ENCODE data around the gene FJX1.

The FJX1 gene

DNA sequence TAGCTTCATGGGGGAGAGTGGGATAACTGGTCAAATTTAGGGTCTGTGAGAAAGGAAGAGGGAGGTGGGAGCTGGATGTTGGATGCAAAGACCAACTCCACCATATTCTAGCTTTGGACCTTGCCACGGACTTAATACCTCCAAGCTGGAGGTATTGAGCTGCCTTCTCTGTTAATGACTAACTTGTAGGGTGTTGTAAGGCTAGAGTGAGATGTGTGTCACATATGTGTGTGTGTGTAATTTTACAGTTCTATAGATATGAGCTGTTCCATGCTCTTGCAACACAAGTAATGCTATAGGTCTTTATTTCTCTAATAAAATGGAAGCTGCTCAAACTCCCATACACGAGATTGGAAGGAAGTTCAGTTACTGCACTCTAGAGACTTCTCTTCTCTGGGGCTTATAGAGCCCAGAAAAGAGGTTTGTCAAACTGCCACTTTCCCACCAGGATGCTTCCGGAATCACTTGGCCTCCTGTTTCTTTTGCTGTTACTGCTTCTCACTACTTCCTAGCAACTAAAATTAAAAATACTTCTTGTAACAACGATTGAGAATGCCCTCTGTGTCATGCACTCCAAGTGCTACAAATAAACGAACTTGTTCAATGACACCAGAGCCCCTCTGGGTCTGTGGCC is 16.0 kb upstream of the FJX1 start:
- no peak overlapping the region for H3K27ac ChIP-seq (ENCODE audit: poor library complexity, severe bottlenecking)
- no peak overlapping the region for H3K4me3 ChIP-seq (ENCODE audit: severe bottlenecking)
- no peaks in the 10 kb centered on the region for H3K36me3 ChIP-seq (ENCODE audit: low read depth)
- no peak for TF ChIP-seq CTCF (IDR thresholded peaks at IDR 0.05; ENCODE audit: poor library complexity, severe bottlenecking)
- ATAC-seq (ENCODE audit: low read depth) (no peak), DNase-seq (ENCODE audit: low spot score) (no peak)
- no peaks in the 10 kb centered on the region for H3K4me1 ChIP-seq (ENCODE audit: insufficient read depth, poor library complexity, severe bottlenecking)
- H3K27me3 ChIP-seq (ENCODE audit: insufficient read depth, poor library complexity, severe bottlenecking), result no peaks in the 10 kb centered on the region
- H3K9me3 ChIP-seq (ENCODE audit: severe bottlenecking), result no peaks in the 10 kb centered on the region

DNA sequence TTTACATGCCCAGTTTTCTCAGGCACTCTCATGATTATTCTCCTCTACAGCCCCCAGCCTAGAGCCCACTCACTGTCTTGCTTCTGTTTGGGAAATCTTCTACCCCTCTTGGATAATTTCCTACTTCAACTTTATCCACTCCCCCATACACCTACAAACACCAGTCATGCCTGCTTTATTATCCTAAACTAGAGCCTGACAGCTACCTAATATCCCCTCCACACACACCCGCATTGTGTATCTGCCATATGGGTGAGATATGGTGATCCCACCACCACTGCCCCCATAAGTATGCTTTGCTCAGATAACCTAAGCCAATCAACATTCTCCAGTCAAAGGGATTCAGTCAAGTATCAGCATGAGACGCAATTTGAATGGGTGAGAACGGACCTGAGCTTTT is 15.3 kb upstream of the FJX1 start:
- no peak overlapping the region for H3K4me3 ChIP-seq (ENCODE audit: severe bottlenecking)
- H3K27me3 ChIP-seq (ENCODE audit: insufficient read depth, poor library complexity, severe bottlenecking), result no peaks in the 10 kb centered on the region

GRCh38 chr11:35605706-35606105 is 12.6 kb upstream of the FJX1 start:
- Histone ChIP-seq H3K36me3 (ENCODE audit: low read depth) (no peaks in the 10 kb centered on the region), H3K9me3 (ENCODE audit: severe bottlenecking) (no peaks in the 10 kb centered on the region), H3K27ac (ENCODE audit: poor library complexity, severe bottlenecking) (no peak overlapping the region), H3K27me3 (ENCODE audit: insufficient read depth, poor library complexity, severe bottlenecking) (no peaks in the 10 kb centered on the region), H3K4me1 (ENCODE audit: insufficient read depth, poor library complexity, severe bottlenecking) (no peaks in the 10 kb centered on the region), H3K4me3 (ENCODE audit: severe bottlenecking) (no peak overlapping the region)
- no peak for ATAC-seq (ENCODE audit: low read depth)
- no peak for TF ChIP-seq CTCF (IDR thresholded peaks at IDR 0.05; ENCODE audit: poor library complexity, severe bottlenecking)
- DNase-seq (ENCODE audit: low spot score), result no peak

More for the DNA sequence above, 15.3 kb upstream of the FJX1 start:
- H3K36me3 ChIP-seq (ENCODE audit: low read depth), result no peaks in the 10 kb centered on the region
- DNase-seq (ENCODE audit: low spot score) (no peak), ATAC-seq (ENCODE audit: low read depth) (no peak)
- no peak overlapping the region for H3K27ac ChIP-seq (ENCODE audit: poor library complexity, severe bottlenecking)
- no peaks in the 10 kb centered on the region for H3K9me3 ChIP-seq (ENCODE audit: severe bottlenecking)
- H3K4me1 ChIP-seq (ENCODE audit: insufficient read depth, poor library complexity, severe bottlenecking), result no peaks in the 10 kb centered on the region
- no peak for TF ChIP-seq CTCF (IDR thresholded peaks at IDR 0.05; ENCODE audit: poor library complexity, severe bottlenecking)

DNA sequence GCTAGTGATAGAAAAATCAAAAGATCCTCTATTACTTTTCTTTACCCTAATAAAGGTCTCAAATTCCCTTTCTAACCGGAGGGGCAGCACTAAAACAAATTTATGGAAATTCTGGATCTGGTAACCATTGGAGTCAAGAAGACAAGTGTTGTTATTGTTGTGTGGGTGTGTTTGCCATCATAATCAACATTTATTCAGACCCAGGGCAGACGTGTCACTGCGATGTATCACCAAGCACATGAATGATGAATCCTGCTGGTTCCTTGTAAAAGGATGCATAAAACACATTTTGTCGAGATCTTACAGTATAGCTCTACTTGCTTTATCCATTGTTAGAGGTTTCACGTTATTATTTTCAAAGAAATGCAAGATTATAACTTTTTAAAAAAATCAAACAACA is 12.1 kb upstream of the FJX1 start:
- H3K4me3 ChIP-seq (ENCODE audit: severe bottlenecking), result no peak overlapping the region
- no peak for TF ChIP-seq CTCF (IDR thresholded peaks at IDR 0.05; ENCODE audit: poor library complexity, severe bottlenecking)
- no peak overlapping the region for H3K27ac ChIP-seq (ENCODE audit: poor library complexity, severe bottlenecking)
- DNase-seq (ENCODE audit: low spot score), result no peak
- H3K27me3 ChIP-seq (ENCODE audit: insufficient read depth, poor library complexity, severe bottlenecking), result no peaks in the 10 kb centered on the region
- no peaks in the 10 kb centered on the region for H3K4me1 ChIP-seq (ENCODE audit: insufficient read depth, poor library complexity, severe bottlenecking)
- no peak for ATAC-seq (ENCODE audit: low read depth)
- H3K36me3 ChIP-seq (ENCODE audit: low read depth), result no peaks in the 10 kb centered on the region
- no peaks in the 10 kb centered on the region for H3K9me3 ChIP-seq (ENCODE audit: severe bottlenecking)

DNA sequence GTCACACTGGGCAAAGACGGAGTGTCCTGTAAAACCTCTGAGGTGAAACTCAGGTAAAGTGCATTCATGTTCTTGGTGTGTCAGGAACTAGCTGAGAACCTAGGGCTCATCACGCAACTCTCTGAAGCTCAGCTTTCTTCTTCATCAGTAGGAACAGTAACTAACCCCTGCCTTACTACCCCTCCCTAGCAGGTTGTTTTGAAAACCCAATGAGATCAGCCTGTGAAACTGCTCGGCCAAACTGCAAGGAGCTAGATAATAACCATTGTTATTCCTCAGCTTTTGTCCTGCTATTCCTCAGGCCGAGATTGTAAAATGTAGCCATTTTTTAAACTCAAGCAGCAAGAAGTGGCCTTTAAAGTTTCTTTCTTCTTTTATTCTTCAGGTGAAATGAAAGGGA is 9.8 kb upstream of the FJX1 start:
- ATAC-seq (ENCODE audit: low read depth), result no peak
- DNase-seq (ENCODE audit: low spot score), result no peak
- no peak overlapping the region for H3K27ac ChIP-seq (ENCODE audit: poor library complexity, severe bottlenecking)
- H3K4me1 ChIP-seq (ENCODE audit: insufficient read depth, poor library complexity, severe bottlenecking), result no peaks in the 10 kb centered on the region
- H3K36me3 ChIP-seq (ENCODE audit: low read depth), result no peaks in the 10 kb centered on the region
- H3K27me3 ChIP-seq (ENCODE audit: insufficient read depth, poor library complexity, severe bottlenecking), result no peaks in the 10 kb centered on the region
- no peaks in the 10 kb centered on the region for H3K9me3 ChIP-seq (ENCODE audit: severe bottlenecking)
- H3K4me3 ChIP-seq (ENCODE audit: severe bottlenecking), result no peak overlapping the region
- TF ChIP-seq CTCF (IDR thresholded peaks at IDR 0.05; ENCODE audit: poor library complexity, severe bottlenecking), result no peak

All from RWPE2 (cell line).